HG02943 (cell line): ENCODE results near the gene HS3ST3B1.

Experiments
- ATAC-seq: cut with Tn5 transposase; IDR thresholded peaks from one replicate; pipeline ENCODE4 v1.9.1; 2021; ENCODE audit warnings: mild to moderate bottlenecking, low read depth, moderate library complexity; ENCODE audit not compliant: unreplicated experiment

HS3ST3B1 gene

DNA sequence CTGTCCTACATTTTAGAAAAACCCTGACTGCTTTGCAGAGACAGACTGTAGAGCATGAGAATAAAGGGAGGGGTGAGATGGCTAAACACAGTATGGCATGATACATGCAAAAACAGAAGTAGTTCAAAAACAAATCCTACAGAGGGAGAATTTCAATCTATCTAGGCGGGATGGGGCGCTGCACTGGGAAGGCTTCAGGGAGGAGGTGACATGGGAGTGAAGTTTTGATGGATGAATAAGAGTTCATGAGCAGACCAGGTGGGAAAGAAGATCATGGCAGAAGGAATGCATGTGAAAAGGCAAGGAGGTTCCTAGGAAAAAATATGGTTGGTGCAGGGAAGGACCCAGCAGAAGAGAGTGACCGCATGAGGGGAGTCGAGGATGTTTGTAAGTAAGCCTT lies 19.2 kb downstream of the HS3ST3B1 start:
- no peak for ATAC-seq

DNA sequence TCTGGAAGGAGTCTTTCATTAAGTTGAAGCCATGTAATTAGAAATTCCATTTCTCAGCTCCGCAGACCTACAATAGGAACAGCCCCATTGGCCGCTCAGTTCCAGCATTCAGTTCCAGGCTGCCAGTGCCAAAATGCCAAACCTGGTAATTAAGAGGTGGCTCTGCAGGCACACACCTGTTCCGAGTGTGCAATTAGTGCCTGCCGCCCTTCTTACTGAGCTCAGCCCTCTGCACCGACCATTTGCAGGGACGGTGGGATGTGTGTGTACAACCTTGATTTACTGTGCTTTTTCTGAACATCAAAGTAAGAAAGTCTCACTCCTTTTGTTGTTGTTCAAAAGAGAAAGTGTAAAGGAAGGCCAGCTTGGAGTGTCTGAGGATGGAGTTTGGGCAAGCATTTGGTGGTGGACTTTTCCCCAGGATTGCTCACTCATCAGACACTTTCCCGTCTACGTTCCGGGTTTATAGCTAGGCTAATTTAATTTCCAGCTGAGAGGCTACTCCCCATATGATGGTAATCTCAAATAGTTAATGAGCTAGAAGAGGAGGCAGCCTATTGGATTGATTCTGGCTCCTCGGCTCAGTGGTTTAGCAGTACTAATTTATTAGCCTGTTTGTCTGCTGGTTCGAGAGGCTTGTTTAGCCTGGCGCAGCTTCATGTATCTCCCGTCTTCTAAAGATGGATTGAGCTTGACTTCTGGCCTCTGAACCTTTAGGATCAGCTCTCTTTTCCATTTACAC lies 20.0 kb downstream of the HS3ST3B1 start:
- no peak for ATAC-seq

DNA sequence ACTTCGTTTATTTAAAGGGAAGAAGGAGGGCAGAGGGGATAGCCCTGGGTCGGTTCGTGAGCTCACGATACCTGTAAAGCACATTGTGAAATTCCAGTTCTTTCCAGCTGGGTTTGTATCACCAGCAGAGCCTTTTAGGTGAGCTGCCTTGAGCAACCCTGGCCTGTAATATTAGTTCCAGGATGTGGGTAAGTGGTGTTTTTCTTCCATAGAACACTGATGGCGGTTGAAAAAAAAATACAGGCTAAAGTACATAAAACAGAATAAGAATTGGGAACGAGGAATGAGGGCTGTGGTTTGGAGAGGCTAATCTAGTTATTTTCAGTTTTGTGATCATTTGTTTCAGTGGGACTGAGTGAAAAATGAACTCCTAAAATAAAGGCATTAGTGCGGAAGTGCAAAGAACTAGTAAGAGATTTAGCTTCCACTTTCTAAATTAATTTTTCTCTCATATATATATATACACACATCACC lies 20.6 kb downstream of the HS3ST3B1 start:
- no peak for ATAC-seq

- no peak for ATAC-seq
Observed at GRCh38 chr17:14321980-14322776, 21.3 kb downstream of the HS3ST3B1 start.

DNA sequence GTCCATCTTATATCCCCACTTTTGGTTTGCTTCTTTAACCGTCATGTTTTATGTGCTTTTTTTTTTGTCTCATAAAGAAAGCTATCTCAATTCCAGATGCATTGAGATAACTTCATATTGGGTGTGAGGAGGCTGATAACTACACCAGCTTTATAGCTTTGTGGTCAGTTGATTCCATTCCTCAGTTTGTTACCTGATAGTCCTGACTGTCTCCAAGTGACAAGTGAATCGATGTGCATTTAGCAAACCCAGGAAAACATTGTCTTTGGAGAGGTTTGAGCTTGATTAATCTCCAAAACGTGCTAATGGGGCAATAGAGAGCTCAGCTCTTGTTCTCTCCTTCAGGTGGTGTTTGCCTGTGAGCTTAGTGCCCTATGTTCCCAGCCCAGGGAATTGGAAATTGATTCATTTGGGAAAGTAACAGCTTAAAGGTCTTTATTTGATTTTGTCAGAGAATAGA lies 22.7 kb downstream of the HS3ST3B1 start:
- no peak for ATAC-seq

DNA sequence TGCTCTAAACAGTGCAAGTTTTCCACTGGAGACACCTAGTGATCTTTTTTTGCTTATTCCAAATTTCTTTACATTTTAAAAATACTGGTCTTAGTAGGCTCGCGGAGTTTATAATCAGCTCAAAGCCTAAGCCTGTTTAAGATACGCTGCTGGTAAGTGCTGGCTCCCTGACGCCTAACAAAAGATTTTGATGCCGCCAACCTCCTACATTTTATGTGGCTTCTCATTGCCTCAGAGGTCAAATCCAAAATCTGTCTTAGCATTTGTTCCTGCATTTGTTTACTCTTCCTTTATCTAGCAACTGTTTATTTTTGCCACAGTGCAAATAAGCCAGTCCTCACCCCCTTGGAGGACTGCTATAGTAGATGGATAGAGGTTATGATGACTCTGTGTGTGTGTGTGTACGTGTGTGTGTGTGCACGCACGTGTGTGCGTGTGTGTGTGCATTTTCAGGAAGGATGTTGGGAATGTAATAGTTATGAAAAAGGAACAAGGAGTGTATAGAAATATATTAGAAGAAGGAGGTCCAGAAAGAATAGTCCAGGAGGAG lies 24.8 kb downstream of the HS3ST3B1 start:
- ATAC-seq: no peak

DNA sequence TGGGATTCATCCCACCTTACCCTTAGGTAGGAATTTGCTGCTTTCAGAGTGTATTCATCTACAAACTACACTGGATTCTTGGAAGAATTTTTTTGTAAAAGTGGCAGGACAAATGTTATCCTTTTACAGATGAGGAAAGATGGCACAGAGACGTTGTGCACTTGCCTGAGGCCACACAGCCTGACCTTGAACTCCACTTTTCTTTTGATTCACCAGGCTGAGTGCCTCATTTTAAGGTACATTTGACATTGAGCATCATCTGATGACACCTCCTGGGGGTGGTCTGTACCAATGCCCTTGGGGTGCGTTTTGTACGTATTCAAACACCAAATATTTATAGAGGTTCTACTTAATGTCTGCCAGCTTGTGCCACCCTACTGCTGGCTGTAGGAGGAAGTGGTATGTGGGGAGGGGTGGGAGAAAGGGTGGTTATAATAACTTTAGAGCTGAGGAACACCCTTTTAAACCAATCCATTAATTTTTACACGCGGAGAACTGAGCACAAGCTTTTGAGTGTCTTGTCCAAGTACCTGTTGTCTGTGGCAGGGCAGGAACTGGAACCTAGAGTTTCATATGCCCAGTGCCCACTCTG lies 29.1 kb downstream of the HS3ST3B1 start:
- no peak for ATAC-seq

DNA sequence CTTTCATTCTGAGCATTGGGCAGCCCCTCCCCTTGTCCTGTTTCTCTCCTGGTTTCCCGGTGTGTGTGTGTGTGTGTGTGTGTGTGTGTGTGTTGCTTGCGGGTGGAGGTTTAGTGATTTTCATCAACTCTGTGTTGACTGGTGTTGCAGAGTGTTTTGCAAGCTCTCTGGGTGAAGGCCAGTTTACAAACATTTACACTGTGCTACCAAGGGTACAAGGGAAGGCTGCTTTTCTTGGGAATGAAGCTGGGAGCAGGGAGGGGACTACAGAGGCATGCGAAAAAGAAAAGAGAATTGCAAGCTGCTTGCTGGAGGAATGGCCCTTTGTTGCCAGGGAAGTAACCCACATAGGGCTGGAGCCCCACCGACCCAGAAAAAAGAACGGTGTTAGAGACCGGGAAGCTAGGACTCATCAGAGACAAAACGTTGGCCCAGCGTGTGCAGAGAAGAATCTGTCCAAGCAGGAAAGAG lies 29.6 kb downstream of the HS3ST3B1 start:
- ATAC-seq: no peak

- ATAC-seq: no peak
Observed at GRCh38 chr17:14331225-14331981, 30.5 kb downstream of the HS3ST3B1 start.

DNA sequence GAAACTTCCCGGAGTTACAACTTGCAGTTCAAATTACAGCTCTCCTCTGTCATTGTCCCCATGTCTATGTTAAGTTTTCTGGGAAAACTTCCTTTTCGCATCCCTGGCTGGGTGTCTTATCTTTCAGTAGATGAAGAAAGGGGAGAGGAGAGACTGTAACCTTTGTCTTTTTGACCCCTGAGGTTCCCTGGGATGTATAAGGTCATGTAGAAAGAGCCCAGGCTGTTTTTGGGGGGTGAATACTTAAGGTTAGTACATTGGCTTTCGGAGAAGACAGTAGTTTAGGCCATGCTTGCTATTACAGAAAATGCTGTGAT lies 31.1 kb downstream of the HS3ST3B1 start:
- no peak for ATAC-seq

- ATAC-seq: no peak
Observed at GRCh38 chr17:14332331-14332730, 31.4 kb downstream of the HS3ST3B1 start.

- no peak for ATAC-seq
Observed at GRCh38 chr17:14333506-14333905, 32.6 kb downstream of the HS3ST3B1 start.

DNA sequence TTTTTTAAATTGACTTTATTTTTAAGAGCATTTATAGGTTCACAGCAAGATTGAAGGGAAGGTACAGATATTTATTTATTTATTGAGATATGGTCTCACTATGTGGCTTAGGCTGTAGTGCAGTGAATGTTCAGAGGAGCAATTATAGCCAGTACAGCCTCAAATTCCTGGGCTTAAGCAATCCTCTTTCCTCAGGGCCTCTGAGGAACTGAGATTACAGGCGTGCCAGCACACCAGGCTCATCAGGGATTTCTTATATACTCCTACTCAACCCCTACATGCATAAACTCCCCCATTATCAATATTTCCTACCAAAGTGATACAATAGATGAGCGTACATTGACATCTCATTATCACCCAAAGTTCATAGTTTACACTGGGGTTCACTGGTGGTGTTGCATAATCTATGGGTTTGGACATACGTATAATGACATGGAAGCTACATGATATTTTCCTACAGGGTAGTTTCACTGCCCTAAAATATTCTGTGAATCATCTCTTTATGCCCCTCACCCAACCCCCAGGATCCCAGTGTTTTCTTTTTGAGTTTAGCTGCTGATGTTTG lies 33.5 kb downstream of the HS3ST3B1 start:
- no peak for ATAC-seq

GRCh38 chr17:14334919-14335318 lies 34.0 kb downstream of the HS3ST3B1 start:
- ATAC-seq: no peak

DNA sequence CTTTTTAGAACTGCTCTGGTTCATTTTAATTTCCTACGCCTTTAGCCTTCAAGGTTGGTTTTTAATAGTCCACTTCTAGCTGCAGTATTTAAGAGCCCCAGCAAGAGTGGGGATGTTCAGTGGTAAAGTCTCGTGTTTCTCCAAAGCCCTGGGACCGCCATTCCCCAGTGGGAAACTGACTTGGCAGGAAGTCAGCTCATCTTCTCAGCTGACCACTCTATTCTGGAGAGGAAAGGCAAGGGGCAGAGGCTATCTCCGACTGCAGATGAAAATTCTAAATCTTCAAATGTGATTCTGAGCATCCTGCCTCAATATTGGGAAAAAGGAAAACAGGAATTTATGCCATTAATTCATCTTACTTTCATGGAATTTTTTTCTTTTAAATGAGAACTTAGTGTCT lies 35.5 kb downstream of the HS3ST3B1 start:
- ATAC-seq: no peak

DNA sequence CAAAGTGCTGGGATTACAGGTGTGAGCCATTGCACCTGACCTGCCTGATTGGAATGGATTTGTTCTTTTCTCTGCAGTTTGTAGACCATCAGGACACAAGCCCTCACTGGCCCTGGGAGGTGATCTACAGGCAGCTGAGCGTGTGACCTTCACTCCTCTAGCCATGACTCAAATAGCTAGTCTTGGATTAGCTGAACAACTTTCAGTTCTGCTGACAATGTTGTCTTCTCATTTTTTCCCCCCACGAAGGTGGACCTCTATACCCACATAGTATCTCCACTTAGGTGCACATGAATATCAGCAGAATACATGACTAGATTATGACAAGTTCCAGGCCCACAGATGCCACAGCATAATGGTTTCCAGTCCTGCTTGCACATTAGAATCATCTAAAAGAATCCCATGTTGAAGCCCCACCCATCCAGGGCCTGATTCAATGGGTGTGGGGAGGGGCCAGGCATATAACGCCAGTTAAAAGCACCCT lies 36.8 kb downstream of the HS3ST3B1 start:
- ATAC-seq: no peak

DNA sequence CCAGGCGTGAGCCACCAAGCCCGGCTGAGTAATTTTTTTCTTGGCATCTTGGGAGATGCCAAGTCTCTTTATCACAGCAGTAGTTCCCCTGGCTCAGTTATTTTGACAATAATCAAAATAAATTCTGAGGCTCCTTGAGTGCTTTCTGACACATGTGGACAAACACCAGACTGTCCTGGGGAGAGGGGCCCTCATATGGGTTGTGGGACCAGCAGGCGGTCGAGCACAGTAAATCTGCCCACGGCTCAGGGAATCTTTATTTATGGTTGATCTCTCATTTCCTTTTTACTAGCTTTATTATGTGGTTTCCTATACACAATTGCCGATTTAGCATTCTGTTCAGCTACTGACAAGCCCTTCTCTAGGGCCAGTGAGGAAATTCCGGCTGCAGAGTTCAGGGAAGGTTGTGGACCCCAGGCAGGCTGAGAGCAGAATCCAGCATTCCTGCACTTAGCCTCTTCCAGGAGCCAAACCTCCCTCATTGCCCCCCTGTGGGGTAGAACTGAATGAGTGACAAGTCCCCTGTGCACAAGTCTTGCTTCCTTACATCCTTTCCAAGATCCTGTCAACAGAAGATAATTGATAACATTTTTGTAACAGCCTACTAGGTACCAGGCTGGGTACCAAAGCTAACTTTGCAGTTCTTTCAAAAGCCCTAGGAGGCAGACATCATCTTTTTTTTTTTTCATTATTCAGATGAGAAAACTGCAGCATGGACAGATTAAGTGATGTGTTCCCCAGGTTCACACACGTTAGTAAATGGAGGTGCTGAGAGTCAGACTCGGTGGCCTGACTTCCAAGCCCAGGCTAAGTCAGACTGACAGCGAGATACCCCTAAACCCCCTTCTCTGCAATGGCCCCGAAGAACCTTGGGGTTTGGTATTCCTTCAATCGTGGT lies 40.2 kb downstream of the HS3ST3B1 start:
- ATAC-seq: no peak

DNA sequence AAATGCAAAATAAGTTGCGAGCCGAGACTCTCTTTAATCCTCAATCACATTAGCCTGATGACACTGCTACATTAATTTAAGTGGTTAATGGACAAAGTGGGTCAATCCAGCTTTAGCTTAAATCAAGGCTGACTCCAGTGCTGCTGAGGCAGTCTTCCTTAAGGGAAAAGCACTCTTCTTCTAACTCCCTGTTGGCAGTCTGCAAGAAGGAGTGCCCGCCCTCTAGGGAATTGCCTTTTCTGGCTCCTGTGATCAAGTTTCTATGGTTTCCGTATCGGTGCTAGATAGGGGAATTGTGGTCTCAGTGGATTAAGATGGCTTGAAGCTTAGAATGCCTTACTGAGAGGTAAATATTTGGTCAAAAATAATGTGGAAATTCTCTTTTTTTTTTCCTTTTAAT lies 41.0 kb downstream of the HS3ST3B1 start:
- no peak for ATAC-seq

DNA sequence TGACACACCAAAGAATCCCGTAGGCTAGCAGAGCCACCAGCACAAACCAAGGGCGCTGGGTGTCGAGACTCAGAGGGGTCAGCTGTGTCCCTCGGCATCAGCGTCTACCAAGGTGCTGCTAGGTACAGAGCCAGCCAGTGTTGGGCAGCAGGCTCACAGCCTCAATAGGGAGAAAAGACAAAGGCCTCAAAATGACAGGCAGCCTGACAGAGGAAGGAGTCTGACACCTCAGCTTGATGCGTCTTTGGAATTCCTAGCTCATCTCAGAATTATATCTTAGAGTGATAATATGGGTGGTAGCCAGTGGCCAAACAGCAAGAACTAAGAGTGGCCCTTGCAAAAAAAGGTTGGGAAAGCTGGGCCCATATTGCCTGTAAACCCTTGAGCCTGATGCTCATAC lies 45.9 kb downstream of the HS3ST3B1 start:
- ATAC-seq: no peak
